Measurements from ENCODE around the gene SLC44A3. TPM values are rescaled to one million over a fixed set of nuclear protein-coding genes. Genes with fewer than 3 reads are reported as not detected.

The SLC44A3 gene
- total and polyA plus RNA-seq, 2 of the 8 experiments (the other 6 are each of a cell fraction or from before 2014, with no cell fraction given) = 4.2 to 5.0 TPM

DNA sequence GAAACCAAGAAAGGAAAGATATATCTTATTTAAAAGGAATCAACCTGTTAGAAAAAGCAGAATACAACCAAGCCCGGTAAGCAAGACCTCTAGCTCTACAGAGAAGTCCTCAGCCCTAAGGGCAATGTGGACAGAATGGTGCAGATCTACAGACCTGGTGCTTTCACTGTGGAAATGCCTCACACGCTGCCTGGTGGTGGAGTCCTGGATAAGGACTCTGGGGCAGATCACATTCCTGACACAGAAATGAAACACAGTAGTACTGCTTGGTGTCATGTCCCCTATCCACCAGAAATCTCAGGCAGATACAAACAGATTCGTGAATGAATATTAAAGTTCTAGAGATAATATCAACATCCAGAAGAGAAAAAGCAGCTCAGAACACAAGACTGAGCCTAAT is 99.9 kb downstream of the SLC44A3 start:
- ChIA-PET CTCF (ENCODE audit: partially characterized antibody) (interaction anchor here (0.8 to 3.2 kb wide), 6 partner anchors 9 to 165 kb away, joined by 3 to 12 read pairs (median 8); no protein-coding TSS in a partner anchor), POLR2A (ENCODE audit: partially characterized antibody) (interaction anchor here (1.0 kb wide), 1 partner anchor 27 kb away, joined by 4 read pairs; no protein-coding TSS in a partner anchor)
- no peak for FAIRE-seq
- TF ChIP-seq CHD1 (IDR thresholded peaks at IDR 0.05; ENCODE audit: low read depth, low read length) = no peak
- no peak for TF ChIP-seq RAD21 (IDR thresholded peaks at IDR 0.05 in 1 of 2, conservative IDR thresholded peaks at IDR 0.05 in 1 of 2; ENCODE audit: low read depth in 2 of 2, low read length in 2 of 2)
- no peak for TF ChIP-seq SIRT6 (IDR thresholded peaks at IDR 0.05; ENCODE audit: low read length)
- H3K4ac ChIP-seq (replicated peaks; ENCODE audit: insufficient read length, low read depth, low read length) = no peak overlapping the region
- peaks cover 4 to 12% (median 5%) of the 10 kb centered on the region in 4 experiments; a peak in 6 of 7 replicates for H3K4me1 ChIP-seq (replicated peaks in 1 of 4; ENCODE audit: control insufficient read depth in 3 of 4, insufficient read depth in 4 of 4, low read length in 3 of 4)
- no peak overlapping the region for H2AFZ ChIP-seq (ENCODE audit: low read length)
- no peak overlapping the region for H4K91ac ChIP-seq (replicated peaks; ENCODE audit: insufficient read length, low read length)
- H3K79me1 ChIP-seq (ENCODE audit: low read depth, low read length) = peaks cover 7% of the 10 kb centered on the region
- peaks cover 0 to 12% (median 0%) of the 10 kb centered on the region in 4 experiments; a peak in 2 of 8 replicates for H3K36me3 ChIP-seq (ENCODE audit: control insufficient read depth in 2 of 4, insufficient read depth in 4 of 4, low read length in 3 of 4)
- no peaks in the 10 kb centered on the region; the same call in none of the 2 replicates for H3K23me2 ChIP-seq (ENCODE audit: low read depth, low read length)
- H3K18ac ChIP-seq (ENCODE audit: extremely low read depth, low read length) = no peak overlapping the region
- no peak overlapping the region for H3K9ac ChIP-seq (replicated peaks in 1 of 4; ENCODE audit: extremely low read depth in 1 of 4, low read depth in 3 of 4, low read length in 3 of 4)
- H3K9me3 ChIP-seq (ENCODE audit: insufficient read depth in 2 of 2, low read depth in 1 of 2, low read length in 1 of 2) = no peaks in the 10 kb centered on the region
- no peak overlapping the region for H3K23ac ChIP-seq (ENCODE audit: insufficient read length)
- H2BK12ac ChIP-seq (ENCODE audit: low read depth, low read length) = no peak overlapping the region
- no peak overlapping the region for H4K8ac ChIP-seq (ENCODE audit: extremely low read depth, insufficient read depth, low read length)
- H3K79me2 ChIP-seq (ENCODE audit: control insufficient read depth in 1 of 2, insufficient read depth in 2 of 2, low read length in 2 of 2) = peaks cover 80 to 100% of the 10 kb centered on the region in 2 experiments
- no peak overlapping the region for H2BK15ac ChIP-seq (ENCODE audit: low read length)
- 86% methylated on average over 3 of the region's 3 CpGs; no CpG with 5 or more reads in 1 of the 2 experiments for WGBS, 2 experiments (ENCODE audit: extremely low coverage in 1 of 2, insufficient coverage in 1 of 2, insufficient read length in 1 of 2, insufficient replicate concordance in 2 of 2, low coverage in 1 of 2, low lambda C conversion rate in 2 of 2, missing lambda C conversion rate in 1 of 2)
- H3K4me2 ChIP-seq (ENCODE audit: insufficient read depth in 1 of 2, low read depth in 2 of 2, low read length in 2 of 2) = no peak overlapping the region
- H2BK5ac ChIP-seq (ENCODE audit: low read depth, low read length) = no peak overlapping the region
- no peak overlapping the region for H3K27ac ChIP-seq (ENCODE audit: low read depth, low read length)
- H4K20me1 ChIP-seq (replicated peaks in 1 of 2; ENCODE audit: control insufficient read depth in 1 of 2, insufficient read depth in 2 of 2, low read length in 2 of 2) = peaks cover 52 to 56% of the 10 kb centered on the region in 2 experiments
- no peak overlapping the region for H3K4me3 ChIP-seq (ENCODE audit: extremely low read depth in 1 of 4, insufficient read depth in 2 of 4, low read depth in 3 of 4, low read length in 4 of 4)
- no peak overlapping the region for H4K5ac ChIP-seq (ENCODE audit: insufficient read length, low read depth, low read length)
- no peaks in the 10 kb centered on the region for H3K27me3 ChIP-seq (replicated peaks in 1 of 4; ENCODE audit: control insufficient read depth in 3 of 4, extremely low read depth in 1 of 4, insufficient read depth in 3 of 4, low read length in 3 of 4)
- H2BK20ac ChIP-seq (ENCODE audit: low read length) = no peak overlapping the region
- H2AK5ac ChIP-seq (ENCODE audit: low read depth, low read length) = no peak overlapping the region
- DNase-seq (ENCODE audit: low read depth in 1 of 2, low spot score in 2 of 2) = no peak
- H3K56ac ChIP-seq (replicated peaks; ENCODE audit: insufficient read length, low read depth, low read length) = no peak overlapping the region
- no peak overlapping the region for H3K14ac ChIP-seq (ENCODE audit: insufficient read length)
- H2BK120ac ChIP-seq (replicated peaks; ENCODE audit: low read depth, low read length) = no peak overlapping the region

Measured in H1 (cell line).